ENCODE measurements around the gene TEP1. TPM values are rescaled to one million over a fixed set of nuclear protein-coding genes. Genes with fewer than 3 reads are reported as not detected.
A peak's percentile ranks its signal among the peaks of the same experiment; 100 is the strongest.

TEP1 gene
- polyA plus RNA-seq, 3 donors: 2.3 to 78.9 (median 7.1) TPM

DNA sequence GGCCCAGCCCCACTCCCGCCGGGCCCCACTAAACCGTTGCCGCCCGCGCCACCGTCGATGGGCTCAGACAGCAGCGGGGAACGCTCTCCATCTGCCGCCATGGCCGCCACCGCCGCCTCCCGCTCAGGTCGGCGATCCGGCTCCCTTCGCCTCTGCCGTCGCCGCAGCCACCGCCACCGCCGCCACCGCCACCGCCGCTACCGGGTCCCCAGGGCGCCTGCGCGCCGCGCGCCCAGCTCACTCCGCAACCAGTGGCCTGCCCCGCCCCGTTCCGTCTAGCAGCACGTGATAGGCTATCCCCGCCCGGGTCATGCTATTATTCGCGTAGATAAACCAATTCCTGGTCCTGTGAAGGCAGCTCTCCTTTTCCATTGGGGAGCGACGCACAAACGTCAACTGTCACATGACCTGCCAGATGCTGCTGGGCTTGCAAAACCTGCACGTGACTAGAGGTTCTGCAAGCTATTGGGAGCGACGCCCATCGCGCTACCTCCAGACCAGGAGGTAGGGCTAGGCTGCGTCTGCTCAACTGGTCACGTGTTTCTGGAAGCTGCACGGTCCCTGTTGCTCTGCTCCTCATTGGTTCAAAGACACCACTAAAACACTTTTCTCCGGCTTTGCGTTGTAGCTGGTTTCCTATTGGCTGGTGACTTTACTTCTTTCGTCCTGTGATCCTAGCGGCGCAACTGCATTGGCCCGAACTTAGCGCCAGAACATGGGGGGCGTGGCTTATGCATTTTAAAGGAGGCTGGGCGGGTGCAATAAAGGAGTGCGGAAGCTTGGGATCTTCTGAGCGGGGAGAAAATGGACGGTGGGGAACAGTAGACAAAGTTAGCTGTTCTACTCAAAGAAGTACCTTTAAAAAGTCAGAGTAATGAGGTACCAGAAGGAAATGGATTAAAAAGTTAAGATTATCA lies 48.2 kb upstream of the TEP1 start, which contains the start of gene PIP4P1:
Gene PIP4P1, minus strand, starts transcription at position 210 of the 917 bp plus-strand sequence. Its CDS starts 109 bp downstream, at position 101.
- under 1% methylated on average over 67 of the region's 67 CpGs for WGBS (ENCODE audit: insufficient coverage)
- peaks cover 46 to 53% of the 10 kb centered on the region in 2 donors for H3K4me1 ChIP-seq (ENCODE audit: control insufficient read depth in 1 of 2, insufficient read depth in 2 of 2, low read length in 2 of 2)

More for the DNA sequence above, 48.2 kb upstream of the TEP1 start, which contains the start of gene PIP4P1:
- Histone ChIP-seq H3K4me2 (replicated peaks; ENCODE audit: extremely low read depth, low read length, poor library complexity, severe bottlenecking) (peak within 1 kb of the TSS; percentile 89), H3K4me3 (replicated peaks in 1 of 3; ENCODE audit: low read depth in 2 of 3, low read length in 3 of 3) (peak within 1 kb of the TSS; percentile 71 to 86 (median 73)), H3K9me3 (replicated peaks in 1 of 2; ENCODE audit: control insufficient read depth in 1 of 2, insufficient read depth in 1 of 2, low read length in 2 of 2) (no peaks in the 10 kb centered on the region), H2AFZ (ENCODE audit: insufficient read depth, low read depth, low read length, poor library complexity, severe bottlenecking) (peak within 1 kb of the TSS; percentile 82), H3K79me2 (ENCODE audit: insufficient read depth, low read length) (peaks cover 37% of the 10 kb centered on the region), H3K9ac (ENCODE audit: insufficient read depth, low read length, poor library complexity, severe bottlenecking) (peak within 1 kb of the TSS; percentile 94), H3K27ac (ENCODE audit: low read depth in 1 of 2, low read length in 2 of 2) (peak within 1 kb of the TSS; percentile 77 to 93), H3K27me3 (ENCODE audit: control insufficient read depth in 2 of 2, insufficient read depth in 2 of 2, low read length in 2 of 2) (no peaks in the 10 kb centered on the region), H4K20me1 (ENCODE audit: insufficient read depth, low read length) (peaks cover 28% of the 10 kb centered on the region), H3K36me3 (replicated peaks in 1 of 2; ENCODE audit: control insufficient read depth in 1 of 2, insufficient read depth in 2 of 2, low read length in 2 of 2) (peaks cover 35 to 37% of the 10 kb centered on the region in 2 donors)
- peak within 1 kb of the TSS; percentile 93 to 96 for H3K4me3 Mint-ChIP-seq
- peak; percentile 100 for DNase-seq
- H3K27ac Mint-ChIP-seq: peak within 1 kb of the TSS; percentile 92 to 98 (median 97)
- H3K27me3 Mint-ChIP-seq (ENCODE audit: low read depth in 3 of 3): peaks cover 1 to 5% (median 1%) of the 10 kb centered on the region in 3 donors
- H3K36me3 Mint-ChIP-seq: peaks cover 33 to 38% of the 10 kb centered on the region in 2 donors
- peaks cover 13% of the 10 kb centered on the region for H3K4me1 Mint-ChIP-seq
- intact Hi-C loops (cut with micrococcal nuclease): loop anchor here (10.0 kb wide), 2 partner anchors 47 to 643 kb away; partner anchors contain the start of genes TEP1 (in 1 of the 2) and TMEM253 (in 1 of the 2)
- TF ChIP-seq, protein P1, sequence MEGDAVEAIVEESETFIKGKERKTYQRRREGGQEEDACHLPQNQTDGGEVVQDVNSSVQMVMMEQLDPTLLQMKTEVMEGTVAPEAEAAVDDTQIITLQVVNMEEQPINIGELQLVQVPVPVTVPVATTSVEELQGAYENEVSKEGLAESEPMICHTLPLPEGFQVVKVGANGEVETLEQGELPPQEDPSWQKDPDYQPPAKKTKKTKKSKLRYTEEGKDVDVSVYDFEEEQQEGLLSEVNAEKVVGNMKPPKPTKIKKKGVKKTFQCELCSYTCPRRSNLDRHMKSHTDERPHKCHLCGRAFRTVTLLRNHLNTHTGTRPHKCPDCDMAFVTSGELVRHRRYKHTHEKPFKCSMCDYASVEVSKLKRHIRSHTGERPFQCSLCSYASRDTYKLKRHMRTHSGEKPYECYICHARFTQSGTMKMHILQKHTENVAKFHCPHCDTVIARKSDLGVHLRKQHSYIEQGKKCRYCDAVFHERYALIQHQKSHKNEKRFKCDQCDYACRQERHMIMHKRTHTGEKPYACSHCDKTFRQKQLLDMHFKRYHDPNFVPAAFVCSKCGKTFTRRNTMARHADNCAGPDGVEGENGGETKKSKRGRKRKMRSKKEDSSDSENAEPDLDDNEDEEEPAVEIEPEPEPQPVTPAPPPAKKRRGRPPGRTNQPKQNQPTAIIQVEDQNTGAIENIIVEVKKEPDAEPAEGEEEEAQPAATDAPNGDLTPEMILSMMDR (IDR thresholded peaks at IDR 0.05): no peak
- H3K9me3 Mint-ChIP-seq: peaks cover 0 to 2% (median 0%) of the 10 kb centered on the region in 7 donors

All from CD14-positive monocyte (primary cell).